HepG2 (cell line): ENCODE measurements around the gene PRR35. TPM values are rescaled to one million over a fixed set of nuclear protein-coding genes. Genes with fewer than 3 reads are reported as not detected.

Experiments
- HOMEZ ChIP-seq: IDR thresholded peaks from 2 replicates; pipeline ENCODE4 v1.6.1; 2016; ENCODE audit warnings: low read depth
- MXI1 ChIP-seq: IDR thresholded peaks from 3 replicates; pipeline ENCODE4 v1.6.1; 2012; ENCODE audit warnings: low read depth, low read length, inconsistent platforms, borderline replicate concordance
- MYC ChIP-seq: sonication (generic); formaldehyde crosslinking; IDR thresholded peaks from 2 replicates; pipeline ENCODE4 v1.9.0; 2021; ENCODE audit warnings: missing genetic modification reagents, borderline replicate concordance
- NAIF1 ChIP-seq: sonication (generic); formaldehyde crosslinking; IDR thresholded peaks from 2 replicates; pipeline ENCODE4 v1.5.0; 2020; ENCODE audit warnings: mild to moderate bottlenecking, missing genetic modification reagents, borderline replicate concordance
- RARG ChIP-seq: sonication (generic); formaldehyde crosslinking; IDR thresholded peaks from 2 replicates; pipeline ENCODE4 v1.4.0; 2020; ENCODE audit warnings: low read depth, mild to moderate bottlenecking, missing genetic modification reagents
- RXRA ChIP-seq: sonication (generic); formaldehyde crosslinking; IDR thresholded peaks from 2 replicates; pipeline ENCODE4 v1.5.1; 2020; ENCODE audit warnings: missing genetic modification reagents
- SMYD3 ChIP-seq: sonication (generic); formaldehyde crosslinking; IDR thresholded peaks from 2 replicates; pipeline ENCODE4 v1.8.1; 2023; ENCODE audit warnings: mild to moderate bottlenecking, missing genetic modification reagents
- SP4 ChIP-seq: sonication (generic); formaldehyde crosslinking; IDR thresholded peaks from 2 replicates; pipeline ENCODE4 v1.8.1; 2023; ENCODE audit warnings: mild to moderate bottlenecking, missing genetic modification reagents
- TAF1 ChIP-seq: sonication (generic); formaldehyde crosslinking; IDR thresholded peaks from 2 replicates; pipeline ENCODE4 v1.4.0; 2020; ENCODE audit warnings: missing genetic modification reagents
- TEAD3 ChIP-seq: optimal IDR thresholded peaks from 2 replicates; pipeline ENCODE3; 2016; ENCODE audit warnings: borderline replicate concordance
- TP53 ChIP-seq: sonication (generic); formaldehyde crosslinking; conservative IDR thresholded peaks from 2 replicates; pipeline ENCODE4 v1.4.0; 2020; ENCODE audit warnings: missing genetic modification reagents
- ZBTB7A ChIP-seq: sonication (generic); formaldehyde crosslinking; IDR thresholded peaks from 2 replicates; pipeline ENCODE4 v1.8.0; 2022; ENCODE audit warnings: mild to moderate bottlenecking, missing genetic modification reagents
- ZFX ChIP-seq: sonication (generic); formaldehyde crosslinking; IDR thresholded peaks from 2 replicates; pipeline ENCODE4 v1.4.0; 2020; ENCODE audit warnings: mild to moderate bottlenecking, low read depth, missing genetic modification reagents, moderate library complexity
- ZFY ChIP-seq: sonication (generic); formaldehyde crosslinking; IDR thresholded peaks from 2 replicates; pipeline ENCODE4 v1.4.0; 2020; ENCODE audit warnings: missing genetic modification reagents
- ZNF18 ChIP-seq: sonication (generic); formaldehyde crosslinking; IDR thresholded peaks from 2 replicates; pipeline ENCODE4 v1.8.0; 2022; ENCODE audit warnings: mild to moderate bottlenecking, missing genetic modification reagents; ENCODE audit not compliant: insufficient replicate concordance
- ZNF382 ChIP-seq: sonication (generic); formaldehyde crosslinking; IDR thresholded peaks from 2 replicates; pipeline ENCODE4 v1.5.0; 2020; ENCODE audit warnings: missing genetic modification reagents, mild to moderate bottlenecking, borderline replicate concordance
- ZNF496 ChIP-seq: sonication (generic); formaldehyde crosslinking; IDR thresholded peaks from 2 replicates; pipeline ENCODE4 v1.8.1; 2023; ENCODE audit warnings: mild to moderate bottlenecking, moderate library complexity, missing genetic modification reagents; ENCODE audit not compliant: insufficient replicate concordance
- ZNF597 ChIP-seq: sonication (generic); formaldehyde crosslinking; IDR thresholded peaks from 2 replicates; pipeline ENCODE4 v1.5.0; 2020; ENCODE audit warnings: missing genetic modification reagents
- ZNF687 ChIP-seq: sonication (generic); formaldehyde crosslinking; IDR thresholded peaks from 2 replicates; pipeline ENCODE4 v1.5.1; 2020; ENCODE audit warnings: mild to moderate bottlenecking, missing genetic modification reagents, moderate library complexity
- ZNF704 ChIP-seq: sonication (generic); formaldehyde crosslinking; IDR thresholded peaks from 2 replicates; pipeline ENCODE4 v1.8.1; 2023; ENCODE audit warnings: mild to moderate bottlenecking, inconsistent platforms, moderate library complexity, missing genetic modification reagents, borderline replicate concordance
- polyA plus RNA-seq, 8 experiments: library from polyadenylated mRNA; depleted of rRNA in 3 of 8; stranded (reverse) in 7 of 8; unstranded in 1 of 8; fragments of >200 nt; fragmentation: Illumina TruSeq in 4 of 8; extraction: Trizol in 4 of 8; gene quantifications; 2 replicates each; pipeline versions ENCODE4 v1.2.1 to v1.2.3, GENCODE V29; 2011 to 2016; ENCODE audit warnings: low read depth in 4 of 8, missing spikeins in 1 of 8, mixed read lengths in 1 of 8; ENCODE audit not compliant: insufficient read depth in 1 of 8
- total RNA-seq, 5 experiments: library from RNA; depleted of rRNA; stranded (reverse); fragments of >200 nt; fragmentation: Illumina TruSeq; extraction: Trizol; gene quantifications; 2 replicates each; pipeline ENCODE4 v1.2.3, GENCODE V29; 2016; ENCODE audit warnings: low read depth in 1 of 5

PRR35 gene
- total and polyA plus RNA-seq, 2 of the 13 experiments (the other 11 are each of a cell fraction or from before 2014, with no cell fraction given), result 0.07 to 0.16 TPM

- peak; percentile 46 for TF ChIP-seq ZNF687
- 0 out of 2 replicates have a peak, but pooled peaks have one; percentile 42 for TF ChIP-seq RXRA (CRISPR knock-in tag)
- TF ChIP-seq ZFX (CRISPR knock-in tag), result peak; percentile 54; the same call in 1 of the 2 replicates
- TF ChIP-seq TAF1, result no peak
- no peak for TF ChIP-seq ZNF18 (CRISPR knock-in tag)
- TF ChIP-seq ZNF496 (CRISPR knock-in tag), result no peak
- TF ChIP-seq TP53 (CRISPR knock-in tag), result no peak
- no peak for TF ChIP-seq MXI1
- TF ChIP-seq TEAD3 (CRISPR knock-in tag), result no peak
- TF ChIP-seq SMYD3 (CRISPR knock-in tag), result no peak
- no peak for TF ChIP-seq ZNF704
- TF ChIP-seq NAIF1 (CRISPR knock-in tag), result no peak
- TF ChIP-seq MYC (CRISPR knock-in tag), result no peak
- TF ChIP-seq ZBTB7A (CRISPR knock-in tag), result no peak
- TF ChIP-seq RARG (CRISPR knock-in tag), result no peak
- TF ChIP-seq SP4 (CRISPR knock-in tag), result 0 out of 2 replicates have a peak, but pooled peaks have one; percentile 16
- peak; percentile 20; the same call in 1 of the 2 replicates for TF ChIP-seq ZFY (CRISPR knock-in tag)
- no peak for TF ChIP-seq ZNF597 (CRISPR knock-in tag)
- TF ChIP-seq ZNF382, result no peak
- TF ChIP-seq HOMEZ (CRISPR knock-in tag), result no peak
These were observed 4.7 kb downstream of the PRR35 start (continued) for GRCh38 chr16:564690-565418.
